Cardiac muscle cell (in vitro differentiated cells and primary cell): ENCODE data around the gene MACO1. TPM values are rescaled to one million over a fixed set of nuclear protein-coding genes. Genes with fewer than 3 reads are reported as not detected.

Source experiments
- DNase-seq, 2 donors: peaks; one replicate each; pipeline versions ENCODE4 v3.0.0 to v3.0.0-alpha.2; 2010 to 2017; ENCODE audit warnings: low read depth in 1 of 2, low spot score in 1 of 2
- H3K27ac ChIP-seq: fragments of 200-600 bp; sonication (generic); 2 replicates; pipeline ENCODE4 v1.5.1; 2016
- H3K27me3 ChIP-seq: fragments of 200-600 bp; sonication (generic); 2 replicates; pipeline ENCODE4 v1.6.0; 2016; ENCODE audit warnings: control low read depth
- H3K36me3 ChIP-seq: fragments of 200-600 bp; sonication (generic); 2 replicates; pipeline ENCODE4 v1.5.1; 2016; ENCODE audit warnings: control low read depth
- H3K4me1 ChIP-seq: fragments of 200-600 bp; sonication (generic); 2 replicates; pipeline ENCODE4 v1.8.1; 2017; ENCODE audit warnings: low read depth, mild to moderate bottlenecking, mixed run types
- H3K4me3 ChIP-seq: fragments of 200-600 bp; sonication (generic); 2 replicates; pipeline ENCODE4 v1.5.1; 2016; ENCODE audit warnings: mild to moderate bottlenecking
- H3K9me3 ChIP-seq: fragments of 200-600 bp; sonication (generic); 2 replicates; pipeline ENCODE4 v1.5.1; 2017; ENCODE audit warnings: low read depth, mild to moderate bottlenecking, control low read depth
- polyA plus RNA-seq: library from polyadenylated mRNA; unstranded; fragments of >200 nt; fragmentation: Nextera tagmentation; extraction: Ambion mirVana; gene quantifications from 2 replicates; pipeline ENCODE4 v1.2.1, GENCODE V29; 2016
- total RNA-seq: library from RNA; depleted of rRNA; stranded (reverse); fragments of >200 nt; gene quantifications from 2 replicates; pipeline ENCODE4 v1.2.3, GENCODE V29; 2016
- TF ChIP-seq, protein P1 (sequence below): IDR thresholded peaks from 2 replicates; pipeline ENCODE4 v1.5.1; 2012; ENCODE audit warnings: low read depth, mild to moderate bottlenecking, low read length

Gene MACO1
- total and polyA plus RNA-seq, 2 experiments from 2014 or later, result 10.6 to 13.8 TPM

GRCh38 chr1:25485536-25486411, 55.1 kb downstream of the MACO1 start:
- no peak overlapping the region for H3K4me3 ChIP-seq
- no peaks in the 10 kb centered on the region for H3K27me3 ChIP-seq
- H3K36me3 ChIP-seq, result peaks cover 12% of the 10 kb centered on the region
- peaks cover 16% of the 10 kb centered on the region for H3K4me1 ChIP-seq
- no peaks in the 10 kb centered on the region for H3K9me3 ChIP-seq
- no peak for DNase-seq
- TF ChIP-seq, protein P1, sequence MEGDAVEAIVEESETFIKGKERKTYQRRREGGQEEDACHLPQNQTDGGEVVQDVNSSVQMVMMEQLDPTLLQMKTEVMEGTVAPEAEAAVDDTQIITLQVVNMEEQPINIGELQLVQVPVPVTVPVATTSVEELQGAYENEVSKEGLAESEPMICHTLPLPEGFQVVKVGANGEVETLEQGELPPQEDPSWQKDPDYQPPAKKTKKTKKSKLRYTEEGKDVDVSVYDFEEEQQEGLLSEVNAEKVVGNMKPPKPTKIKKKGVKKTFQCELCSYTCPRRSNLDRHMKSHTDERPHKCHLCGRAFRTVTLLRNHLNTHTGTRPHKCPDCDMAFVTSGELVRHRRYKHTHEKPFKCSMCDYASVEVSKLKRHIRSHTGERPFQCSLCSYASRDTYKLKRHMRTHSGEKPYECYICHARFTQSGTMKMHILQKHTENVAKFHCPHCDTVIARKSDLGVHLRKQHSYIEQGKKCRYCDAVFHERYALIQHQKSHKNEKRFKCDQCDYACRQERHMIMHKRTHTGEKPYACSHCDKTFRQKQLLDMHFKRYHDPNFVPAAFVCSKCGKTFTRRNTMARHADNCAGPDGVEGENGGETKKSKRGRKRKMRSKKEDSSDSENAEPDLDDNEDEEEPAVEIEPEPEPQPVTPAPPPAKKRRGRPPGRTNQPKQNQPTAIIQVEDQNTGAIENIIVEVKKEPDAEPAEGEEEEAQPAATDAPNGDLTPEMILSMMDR, result no peak
- no peak overlapping the region for H3K27ac ChIP-seq

- TF ChIP-seq, protein P1, result peak; percentile 13
- Histone ChIP-seq H3K9me3 (no peaks in the 10 kb centered on the region), H3K4me3 (no peak overlapping the region), H3K36me3 (peaks cover 17% of the 10 kb centered on the region), H3K27me3 (no peaks in the 10 kb centered on the region), H3K27ac (no peak overlapping the region), H3K4me1 (peaks cover 12% of the 10 kb centered on the region)
- peak in 1 of 2 donors; percentile 25 for DNase-seq
Measured at GRCh38 chr1:25486602-25487001, 55.9 kb downstream of the MACO1 start.

- DNase-seq, result no peak
- H3K36me3 ChIP-seq, result peaks cover 17% of the 10 kb centered on the region
Measured at GRCh38 chr1:25487628-25488027, 56.9 kb downstream of the MACO1 start.

GRCh38 chr1:25492323-25492722, 61.6 kb downstream of the MACO1 start:
- TF ChIP-seq, protein P1, result no peak
- peak overlapping the region; percentile 60 for H3K27ac ChIP-seq
- H3K4me1 ChIP-seq, result peaks cover 5% of the 10 kb centered on the region
- peak in 1 of 2 donors; percentile 61 for DNase-seq
- no peak overlapping the region for H3K4me3 ChIP-seq
- H3K27me3 ChIP-seq, result no peaks in the 10 kb centered on the region
- H3K36me3 ChIP-seq, result peaks cover 19% of the 10 kb centered on the region
- no peaks in the 10 kb centered on the region for H3K9me3 ChIP-seq

More at GRCh38 chr1:25487628-25488027, 56.9 kb downstream of the MACO1 start:
- Histone ChIP-seq H3K4me3 (no peak overlapping the region), H3K27me3 (no peaks in the 10 kb centered on the region), H3K4me1 (peaks cover 7% of the 10 kb centered on the region), H3K9me3 (no peaks in the 10 kb centered on the region), H3K27ac (no peak overlapping the region)
- TF ChIP-seq, protein P1, result peak; percentile 49

DNA sequence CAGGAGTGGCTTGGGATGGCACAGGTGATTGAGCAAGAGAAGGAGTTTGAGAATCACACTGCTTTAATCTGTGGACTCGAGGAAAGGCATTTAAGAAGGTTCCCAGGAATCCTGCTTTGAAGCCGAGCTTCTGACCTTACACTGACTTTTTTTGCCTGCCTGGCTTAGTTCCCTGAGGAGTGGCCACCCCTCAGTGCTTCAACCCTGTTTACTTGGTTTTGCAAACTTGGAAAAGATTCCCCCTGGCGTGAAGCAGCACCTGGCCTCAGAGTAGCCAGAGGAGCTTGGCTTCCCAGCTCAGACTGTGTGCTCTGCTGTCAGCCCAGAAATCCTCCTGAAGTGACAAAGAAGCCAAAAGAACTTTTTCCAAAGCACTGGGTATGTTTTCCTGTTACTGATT, 64.3 kb downstream of the MACO1 start:
- H3K4me1 ChIP-seq, result peaks cover 5% of the 10 kb centered on the region
- H3K36me3 ChIP-seq, result peaks cover 22% of the 10 kb centered on the region
- no peak overlapping the region for H3K27ac ChIP-seq
- no peaks in the 10 kb centered on the region for H3K27me3 ChIP-seq
- no peak overlapping the region for H3K4me3 ChIP-seq
- TF ChIP-seq, protein P1, result no peak
- H3K9me3 ChIP-seq, result no peaks in the 10 kb centered on the region
- DNase-seq, result no peak
